Fibroblast of the conjunctiva (primary cell): Measurements from ENCODE around the gene LRRC43.

Experiments used
- DNase-seq: peaks from one replicate; pipeline ENCODE4 v3.0.0-alpha.2; 2010; ENCODE audit warnings: low read depth

The LRRC43 gene, protein sequence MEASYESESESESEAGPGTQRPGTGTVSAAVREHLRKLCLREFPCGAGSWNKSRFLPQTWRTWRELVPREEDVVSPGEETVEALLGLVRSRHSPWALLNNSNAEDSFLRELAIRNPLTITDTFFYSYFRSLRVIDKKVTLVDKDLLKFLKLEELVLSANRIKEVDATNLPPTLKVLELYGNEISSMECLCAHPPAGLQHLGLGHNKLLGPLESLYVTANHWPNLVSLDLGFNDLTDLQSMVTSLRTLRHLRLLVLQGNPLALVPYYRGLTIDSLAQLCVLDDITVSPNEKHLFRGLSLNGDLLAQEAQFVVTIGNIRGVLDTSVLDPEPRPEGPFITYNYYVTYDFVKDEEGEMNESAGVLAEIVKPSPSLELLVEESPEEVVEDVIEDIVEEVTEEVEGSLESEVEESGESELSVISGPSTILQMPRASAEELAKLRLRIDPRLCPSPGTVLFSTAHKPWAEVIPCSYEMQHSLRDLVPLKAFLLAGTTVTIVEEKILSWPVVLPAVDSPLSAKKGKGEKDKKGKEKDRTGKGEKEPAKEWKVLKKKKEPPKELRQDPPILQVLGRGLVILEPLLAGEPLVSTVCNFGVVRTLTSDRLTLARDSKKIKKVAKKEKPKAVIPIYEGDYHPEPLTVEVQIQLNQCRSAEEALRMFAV

DNA sequence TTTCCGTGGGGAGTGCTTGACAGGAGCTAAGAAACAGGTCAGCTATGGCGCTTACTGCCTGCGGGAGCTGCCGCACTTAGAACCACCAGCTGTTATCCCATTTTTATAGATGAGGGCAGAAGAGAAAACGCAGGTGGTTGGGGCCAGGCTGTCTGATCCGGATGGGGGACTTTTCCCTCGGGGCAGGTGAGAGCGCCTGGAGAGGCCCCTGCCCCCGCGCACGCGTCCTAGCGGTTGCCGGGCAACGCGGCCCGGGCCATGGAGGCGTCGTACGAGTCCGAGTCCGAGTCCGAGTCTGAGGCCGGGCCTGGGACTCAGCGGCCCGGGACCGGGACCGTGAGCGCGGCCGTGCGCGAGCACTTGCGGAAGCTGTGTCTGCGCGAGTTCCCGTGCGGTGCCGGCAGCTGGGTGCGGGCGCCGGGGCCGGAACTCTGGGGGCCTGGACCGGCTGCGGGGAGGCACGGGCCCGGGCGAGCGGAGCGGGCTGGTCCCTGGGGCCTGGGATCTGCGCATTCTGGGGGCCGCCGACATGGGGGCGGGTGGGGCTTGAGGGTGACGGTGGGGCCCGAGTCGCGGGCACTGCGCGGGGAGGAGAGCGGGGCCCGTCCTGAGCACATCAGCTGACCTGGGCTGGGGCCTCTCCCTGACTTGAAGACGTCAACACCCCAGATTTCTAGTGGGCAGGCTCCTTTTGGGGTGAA is at the start of gene LRRC43:
TSS of gene LRRC43 (plus strand) at position 237 of the 701 bp plus-strand sequence. CDS start at position 259, 22 bp downstream.
- no peak for DNase-seq

DNA sequence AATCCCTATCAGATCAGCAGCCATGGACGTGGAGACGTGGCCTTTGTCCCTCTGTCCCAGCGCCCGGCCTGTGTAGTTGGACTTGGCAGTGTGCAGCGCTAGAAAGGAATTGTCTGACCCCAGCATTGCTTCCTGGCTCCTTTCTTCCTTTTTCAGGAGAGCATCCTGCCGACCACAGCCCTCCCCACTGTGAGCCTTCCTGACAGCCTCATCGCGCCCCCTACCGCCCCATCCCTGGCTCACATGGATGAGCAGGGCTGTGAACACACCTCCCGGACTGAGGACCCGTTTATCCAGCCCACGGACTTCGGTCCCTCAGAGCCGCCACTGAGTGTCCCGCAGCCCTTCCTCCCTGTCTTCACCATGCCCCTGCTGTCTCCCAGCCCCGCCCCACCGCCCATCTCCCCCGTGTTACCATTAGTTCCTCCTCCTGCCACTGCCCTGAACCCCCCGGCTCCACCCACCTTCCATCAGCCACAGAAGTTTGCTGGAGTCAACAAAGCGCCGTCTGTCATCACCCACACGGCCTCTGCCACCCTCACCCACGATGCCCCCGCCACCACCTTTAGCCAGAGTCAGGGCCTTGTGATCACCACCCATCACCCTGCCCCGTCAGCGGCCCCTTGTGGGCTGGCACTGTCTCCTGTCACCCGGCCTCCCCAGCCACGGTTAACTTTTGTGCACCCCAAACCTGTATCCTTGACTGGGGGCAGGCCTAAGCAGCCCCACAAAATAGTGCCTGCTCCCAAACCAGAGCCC is 49.6 kb upstream of the LRRC43 start:
- DNase-seq, result no peak

DNA sequence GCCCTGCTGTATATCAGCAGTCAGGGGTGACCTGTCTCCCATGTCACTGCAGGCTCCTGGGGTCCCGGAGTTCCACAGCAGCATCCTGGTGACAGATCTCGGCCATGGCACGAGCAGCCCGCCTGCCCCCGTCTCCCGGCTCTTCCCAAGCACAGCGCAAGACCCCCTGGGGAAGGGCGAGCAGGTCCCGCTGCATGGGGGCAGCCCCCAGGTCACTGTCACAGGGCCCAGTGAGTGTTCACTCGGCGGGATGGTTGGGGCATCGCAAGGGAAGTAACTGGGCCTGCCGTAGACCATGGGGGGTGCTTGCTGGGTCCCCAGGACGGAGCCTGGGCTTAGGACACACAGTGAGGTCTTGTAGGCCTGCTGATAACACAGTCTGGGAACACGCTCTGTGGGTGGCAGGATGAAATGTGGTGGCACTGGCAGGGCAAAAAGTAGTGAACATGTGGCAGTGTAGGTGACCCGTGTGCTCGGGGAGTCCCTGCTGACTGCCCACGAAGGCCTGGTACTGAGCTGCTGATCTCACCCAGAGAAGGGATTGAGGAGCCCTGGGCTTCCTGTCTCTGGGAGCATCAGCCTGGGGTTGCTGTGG is 47.4 kb upstream of the LRRC43 start:
- DNase-seq, result no peak

DNA sequence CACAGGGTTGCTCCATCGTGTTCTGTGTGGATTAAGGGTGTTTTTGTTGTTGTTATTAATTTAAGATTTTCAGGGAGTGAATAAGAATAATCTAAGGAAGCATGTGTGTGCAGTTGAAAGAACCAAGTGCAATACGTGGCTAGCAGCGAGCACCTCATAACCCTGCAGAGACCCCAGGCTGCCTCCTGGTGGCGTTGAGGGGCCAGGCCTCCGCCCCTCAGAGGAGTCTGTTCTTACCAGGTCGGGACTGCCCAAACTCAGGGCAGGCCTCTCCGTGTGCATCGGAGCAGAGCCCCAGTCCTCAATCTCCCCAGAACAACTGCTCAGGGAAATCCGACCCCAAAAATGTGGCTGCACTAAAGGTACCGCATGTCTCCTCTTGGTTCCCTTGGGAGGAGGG is 45.7 kb upstream of the LRRC43 start:
- no peak for DNase-seq

DNA sequence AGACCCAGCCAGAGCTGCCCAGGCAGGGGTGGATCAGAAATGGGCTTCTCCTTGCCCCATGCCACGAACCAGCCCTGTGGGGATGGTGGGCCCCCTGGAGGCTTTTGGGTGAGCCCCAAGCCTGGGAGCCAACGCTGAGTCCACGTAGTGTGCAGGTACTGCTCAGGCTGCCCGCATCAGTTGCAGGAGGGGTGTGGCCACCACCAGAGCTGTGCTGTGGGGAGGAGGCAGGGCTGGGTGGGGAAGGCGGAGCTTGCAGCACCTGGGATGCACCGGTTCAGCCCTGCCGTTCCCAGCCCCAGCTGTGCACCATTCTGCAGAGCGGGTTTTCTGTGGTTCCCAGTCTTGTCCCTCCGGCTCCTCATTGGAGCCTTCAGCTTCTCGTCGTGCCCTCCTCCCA is 45.2 kb upstream of the LRRC43 start:
- no peak for DNase-seq

DNA sequence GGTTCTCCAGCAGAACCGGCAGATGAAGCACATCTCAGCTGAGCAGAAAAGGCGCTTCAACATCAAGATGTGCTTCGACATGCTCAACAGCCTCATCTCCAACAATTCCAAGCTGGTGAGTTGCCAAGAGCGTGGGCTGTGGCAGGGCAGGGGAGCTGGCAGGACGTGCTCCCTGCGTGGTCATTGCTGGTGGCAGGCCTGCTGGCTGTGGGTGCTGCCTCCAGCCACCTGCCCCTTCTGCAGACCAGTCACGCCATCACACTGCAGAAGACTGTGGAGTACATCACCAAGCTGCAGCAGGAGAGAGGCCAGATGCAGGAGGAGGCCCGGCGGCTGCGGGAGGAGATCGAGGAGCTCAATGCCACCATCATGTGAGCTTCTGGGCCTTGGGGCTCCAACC is 44.7 kb upstream of the LRRC43 start:
- no peak for DNase-seq

DNA sequence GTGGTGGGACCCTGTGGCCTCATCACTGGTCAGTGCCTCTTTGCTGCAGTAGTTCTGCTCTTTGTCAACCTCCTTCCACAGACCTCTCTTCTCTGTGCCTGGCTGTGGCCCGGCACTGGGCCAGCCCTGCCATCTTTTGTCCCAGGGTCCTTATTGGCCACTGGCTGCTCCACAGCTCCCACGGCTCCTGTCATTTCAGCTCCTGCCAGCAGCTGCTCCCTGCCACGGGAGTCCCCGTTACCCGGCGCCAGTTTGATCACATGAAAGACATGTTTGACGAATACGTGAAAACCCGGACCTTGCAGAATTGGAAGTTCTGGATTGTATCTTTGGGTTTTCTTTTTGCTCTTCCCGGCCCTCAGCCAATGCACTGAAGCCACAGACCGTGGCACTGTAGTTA is 44.3 kb upstream of the LRRC43 start:
- no peak for DNase-seq

DNA sequence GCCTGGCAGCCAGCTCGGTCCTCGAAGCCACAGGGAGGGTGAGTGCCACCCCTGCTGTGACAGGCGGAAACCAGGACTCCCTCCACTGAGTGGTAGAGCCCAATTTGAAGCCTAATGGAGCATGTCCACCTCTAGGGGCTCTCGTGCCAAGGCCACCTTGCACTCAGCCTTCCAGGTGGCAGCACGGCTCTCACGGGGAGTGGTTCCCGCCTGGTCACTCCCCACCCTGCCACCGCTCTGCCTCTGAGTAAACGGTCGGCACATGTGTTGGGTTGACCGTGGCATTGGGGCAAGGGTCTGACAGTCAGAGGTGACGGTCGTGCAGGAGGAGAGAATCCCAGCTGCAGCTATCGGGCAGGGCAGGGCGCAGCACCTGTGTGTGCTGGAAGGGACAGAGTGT is 43.7 kb upstream of the LRRC43 start:
- DNase-seq, result no peak

DNA sequence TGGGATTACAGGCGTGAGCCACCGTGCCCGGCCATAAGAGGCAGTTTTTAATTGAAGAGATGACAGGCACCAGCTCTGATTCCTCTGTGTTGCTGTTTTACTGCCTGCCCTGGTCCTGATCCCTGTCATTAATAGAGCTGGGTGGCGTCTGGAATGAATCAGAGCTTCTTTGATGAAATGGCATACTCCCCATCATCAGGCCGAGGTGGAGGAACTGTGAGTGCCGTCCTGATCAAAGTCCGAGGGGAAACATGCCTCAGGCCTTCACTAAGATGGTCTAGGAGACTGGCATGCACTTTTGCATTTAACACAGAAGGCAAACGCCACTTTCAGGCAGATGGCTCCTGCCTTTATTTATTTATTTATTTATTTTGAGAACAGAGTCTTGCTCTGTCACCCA is 43.0 kb upstream of the LRRC43 start:
- DNase-seq, result no peak

DNA sequence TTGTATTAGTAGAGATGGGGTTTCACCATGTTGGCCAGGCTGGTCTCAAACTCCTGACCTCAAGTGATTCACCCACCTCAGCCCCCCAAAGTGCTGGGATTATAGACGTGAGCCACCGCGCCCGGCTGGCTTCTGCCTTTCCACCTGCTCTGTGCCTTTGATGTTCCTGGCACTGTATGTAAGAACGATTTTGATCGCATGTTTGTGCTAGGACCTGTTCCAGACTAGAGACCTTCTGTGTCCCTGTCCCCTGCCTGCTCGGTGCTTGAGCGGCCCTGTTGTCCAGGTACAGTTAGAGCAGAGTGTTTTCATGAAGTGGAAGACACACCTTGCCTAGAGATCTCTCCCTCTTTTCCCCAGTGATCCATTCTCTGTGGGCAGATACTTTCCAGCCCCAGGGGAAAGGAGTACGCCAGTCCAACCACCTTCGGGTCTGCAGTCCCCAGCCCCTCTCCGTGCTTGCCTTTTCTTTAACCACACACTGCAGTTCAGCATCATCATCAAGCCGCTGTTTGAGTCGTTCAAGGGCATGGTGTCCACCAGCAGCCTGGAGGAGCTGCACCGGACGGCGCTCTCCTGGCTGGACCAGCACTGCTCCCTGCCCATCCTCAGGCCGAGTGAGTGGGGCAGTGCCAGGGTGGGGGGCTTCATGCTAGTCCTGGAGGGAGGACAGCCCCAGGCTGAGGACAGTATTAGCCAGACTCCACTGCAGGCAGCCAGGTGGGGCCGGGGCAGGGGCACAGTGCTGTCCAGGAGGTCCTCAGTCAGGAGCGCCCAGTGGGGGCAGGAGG is 42.3 kb upstream of the LRRC43 start:
- DNase-seq, result no peak

DNA sequence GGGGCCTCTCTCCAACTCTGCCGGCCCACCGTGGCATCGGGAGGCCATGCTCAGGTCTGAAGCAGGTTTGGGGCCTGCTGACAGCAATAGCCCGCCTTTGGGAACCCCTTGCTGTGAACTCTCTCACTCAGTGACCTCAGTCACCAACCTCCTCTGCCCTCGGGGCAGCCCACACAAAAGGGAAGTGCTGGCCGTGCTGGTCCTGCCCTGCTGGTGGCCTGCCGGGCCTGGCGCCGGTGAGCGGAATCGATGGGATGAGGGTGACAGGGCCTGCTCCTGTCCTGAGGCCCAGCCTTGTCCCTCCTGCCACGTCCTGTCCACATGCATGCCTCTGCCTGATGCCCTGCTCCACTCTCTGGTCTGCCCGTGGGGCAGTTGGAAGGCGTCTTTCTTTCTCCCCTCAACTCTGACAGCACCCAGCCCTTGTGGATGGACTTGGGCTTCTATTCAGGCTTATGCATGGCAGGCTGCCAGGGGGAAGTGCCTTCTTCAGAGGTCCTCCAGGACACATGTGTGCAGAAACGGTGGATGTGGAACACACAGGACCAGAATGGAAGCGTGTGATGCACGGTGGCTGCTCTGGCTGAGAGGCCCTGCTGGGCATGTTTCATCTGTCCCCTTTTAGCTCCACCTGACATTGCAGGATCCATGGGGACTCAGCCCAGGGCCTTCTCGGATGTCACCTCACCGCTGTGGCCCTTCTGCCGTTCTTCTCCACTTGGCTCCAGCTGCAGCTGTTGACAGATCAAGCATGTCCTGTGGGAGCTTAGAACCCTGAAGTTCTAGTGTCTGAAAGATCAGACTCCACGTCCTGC is 40.8 kb upstream of the LRRC43 start:
- DNase-seq, result no peak

DNA sequence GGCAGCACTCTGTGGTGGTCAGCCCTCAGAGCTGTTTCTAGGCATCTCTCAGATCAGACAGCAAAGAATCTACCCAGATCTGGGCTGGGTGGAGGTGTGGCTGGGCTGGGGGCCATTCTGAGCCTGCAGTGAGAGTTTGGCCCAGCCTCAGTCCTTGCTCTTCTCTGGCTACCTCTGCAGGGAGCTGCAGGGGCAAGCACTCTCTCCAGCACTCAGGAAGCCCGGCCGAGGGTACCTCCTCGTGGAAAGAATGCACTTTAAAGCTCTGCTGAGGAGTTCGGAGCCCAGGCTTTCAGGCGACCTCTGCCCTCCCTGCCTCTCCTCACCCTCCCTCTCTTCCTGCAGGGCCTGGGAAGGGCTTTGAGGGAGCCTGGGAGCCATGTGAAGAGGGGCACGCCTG is 40.1 kb upstream of the LRRC43 start:
- DNase-seq, result no peak

DNA sequence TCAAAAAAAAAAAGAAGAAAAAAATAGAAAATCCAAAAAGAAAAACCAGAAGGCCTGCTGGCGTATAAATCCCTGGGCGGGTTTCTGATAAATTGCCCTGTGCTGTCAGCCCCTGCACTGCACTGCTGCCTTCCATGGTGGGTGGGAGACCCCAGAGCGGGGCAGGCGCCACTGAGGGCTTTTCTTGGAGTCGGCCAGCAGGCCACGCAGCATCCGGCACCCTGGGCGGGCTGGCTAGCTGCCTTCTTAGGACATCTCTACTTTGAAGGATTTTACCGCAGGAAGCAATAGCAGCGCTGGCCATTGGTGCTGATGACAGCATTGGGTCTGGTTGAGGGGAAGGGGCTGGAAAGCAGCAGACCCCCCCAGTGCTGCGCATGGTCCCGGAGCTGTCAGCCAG is 38.0 kb upstream of the LRRC43 start:
- DNase-seq, result no peak

DNA sequence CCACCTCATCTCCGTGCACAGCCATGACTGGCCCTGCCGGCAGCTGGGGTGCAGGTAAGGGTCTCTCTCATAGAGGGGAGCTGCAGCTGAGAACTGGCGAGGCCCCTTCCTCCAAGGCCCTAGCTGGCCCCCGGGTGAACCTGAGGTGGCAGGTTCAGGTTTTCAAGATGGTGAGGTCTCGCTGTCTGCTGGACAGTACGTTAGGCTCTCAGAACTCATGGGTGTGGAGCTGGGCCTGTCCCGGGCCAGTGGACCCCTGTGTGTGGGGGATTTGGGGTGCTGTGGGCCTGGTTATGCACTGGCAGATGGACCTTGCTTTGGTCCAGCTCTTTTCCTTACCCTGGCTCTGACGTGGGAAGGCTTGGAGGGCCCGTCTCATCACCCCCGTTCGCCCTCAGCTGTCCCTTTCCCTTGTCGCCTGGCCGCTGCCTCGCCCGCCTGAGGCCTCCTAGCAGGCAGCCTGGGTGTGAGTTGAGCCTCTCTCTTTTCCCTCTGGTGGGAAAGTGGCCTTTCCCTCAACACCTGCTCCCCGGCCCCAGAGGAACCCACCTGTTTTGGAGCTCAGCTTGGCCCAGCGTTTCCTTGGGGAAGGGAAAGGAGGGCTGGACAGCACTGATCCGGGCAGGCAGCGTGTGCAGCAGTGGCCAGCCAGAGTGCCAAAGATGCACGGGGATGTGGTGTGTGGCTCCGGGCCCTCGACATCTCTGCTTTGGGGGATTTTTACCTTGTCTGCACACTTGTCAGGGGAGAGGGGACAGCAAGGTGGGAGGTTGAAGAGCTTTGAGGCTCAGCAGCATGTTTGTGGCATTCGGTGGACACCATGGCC is 37.2 kb upstream of the LRRC43 start:
- DNase-seq, result no peak

DNA sequence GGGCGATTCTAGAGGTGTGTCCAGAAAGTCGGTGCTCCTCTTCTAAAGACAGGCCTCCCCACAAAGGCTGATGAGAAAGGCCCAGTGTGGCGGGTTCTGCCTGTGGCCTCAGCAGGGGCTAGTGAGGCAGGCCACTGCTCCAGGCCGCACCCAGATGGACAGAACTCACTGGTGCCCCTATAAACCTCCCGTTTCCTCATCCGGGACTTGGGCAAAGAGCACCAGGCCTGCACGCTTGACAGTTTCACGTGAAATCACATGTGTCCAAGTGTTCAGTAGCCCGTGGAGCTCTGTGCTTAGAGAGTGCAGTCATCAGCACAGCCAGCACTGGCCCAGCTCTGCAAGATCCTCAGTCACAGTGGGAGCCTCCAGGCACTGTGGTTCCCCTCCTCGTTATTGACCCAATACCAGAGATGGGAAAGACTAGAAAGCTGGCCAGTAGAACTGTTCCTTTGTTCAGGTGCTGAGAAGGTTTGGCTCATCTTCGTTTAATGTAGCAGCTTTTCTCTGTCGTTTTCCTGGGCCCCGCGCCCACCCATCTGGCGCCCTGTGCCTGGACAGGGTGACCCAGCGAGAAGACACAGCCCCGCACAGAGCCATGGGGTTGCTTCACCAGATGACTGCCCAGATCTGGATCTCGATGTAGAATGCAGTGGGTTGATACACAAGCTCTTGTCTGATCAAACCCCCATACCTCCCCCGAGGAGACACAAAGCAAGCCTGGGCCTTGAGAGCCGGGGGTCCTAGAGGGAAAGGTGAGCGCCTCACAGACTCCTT is 35.2 kb upstream of the LRRC43 start:
- no peak for DNase-seq

DNA sequence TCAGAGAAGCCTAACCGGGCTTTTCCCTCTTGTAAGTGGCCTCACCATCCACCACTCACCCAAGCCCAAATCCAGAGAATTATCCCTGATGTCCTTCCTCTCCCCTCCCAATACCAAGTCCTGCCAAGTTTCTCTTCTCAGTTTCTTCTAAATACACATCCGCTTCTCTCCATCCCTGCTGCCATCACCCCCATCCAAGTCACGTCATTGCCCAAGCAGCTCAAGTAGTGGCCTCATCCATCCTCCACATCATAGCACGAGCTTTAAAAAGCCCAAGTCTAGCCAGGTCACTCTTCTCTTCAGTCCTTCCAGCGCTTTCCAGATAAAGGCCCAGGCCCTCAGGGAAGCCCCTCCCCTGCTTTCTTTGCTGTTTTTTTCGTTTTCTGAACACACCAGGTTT is 34.3 kb upstream of the LRRC43 start:
- no peak for DNase-seq

DNA sequence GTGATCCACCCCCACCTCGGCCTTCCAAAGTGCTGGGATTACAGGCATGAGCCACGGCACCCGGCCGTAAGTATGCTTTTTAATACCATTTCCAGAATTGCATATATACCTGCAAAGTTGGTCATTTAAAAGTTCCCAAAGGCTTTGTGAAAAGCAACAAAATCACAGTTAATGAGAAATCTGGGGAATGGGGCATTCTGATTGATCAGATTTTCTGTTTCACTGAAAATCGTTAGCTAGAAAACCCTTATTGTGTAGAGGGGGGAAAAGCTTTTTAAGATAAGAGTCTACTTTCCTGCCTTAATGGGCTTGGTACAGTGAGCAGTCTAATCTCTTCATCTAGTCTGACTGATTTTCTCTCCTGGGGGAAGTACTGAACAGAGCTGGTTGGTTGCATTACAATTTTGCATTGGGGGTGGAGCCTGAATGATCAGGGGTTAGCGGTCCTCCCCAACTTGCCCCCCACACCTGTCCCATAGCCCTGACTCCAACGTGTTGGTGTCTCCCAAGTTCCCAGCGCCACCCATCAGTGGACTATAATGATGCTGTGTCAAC is 32.7 kb upstream of the LRRC43 start:
- DNase-seq, result no peak

DNA sequence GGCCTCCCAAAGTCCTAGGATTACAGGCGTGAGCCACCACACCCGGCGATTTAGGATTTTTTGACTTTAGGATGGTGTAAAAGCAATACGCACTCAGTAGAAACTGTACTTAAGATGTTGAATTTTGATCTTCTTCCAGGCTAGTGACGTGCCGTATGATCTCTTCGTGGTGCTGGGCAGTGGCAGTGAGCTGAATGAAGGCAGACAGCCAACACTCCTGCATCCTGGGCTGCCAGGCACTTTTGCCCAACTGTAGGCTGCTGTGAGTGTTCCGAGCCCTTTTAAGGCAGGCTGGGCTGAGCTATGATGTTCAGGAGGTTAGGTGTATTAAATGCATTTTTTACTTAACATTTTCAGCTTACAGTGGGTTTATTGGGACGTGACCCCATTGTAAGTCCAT is 30.2 kb upstream of the LRRC43 start:
- no peak for DNase-seq
